Right lobe of liver (tissue), 6 donors: Measurements from ENCODE around the gene HOXA4. TPM values are rescaled to one million over a fixed set of nuclear protein-coding genes. Genes with fewer than 3 reads are reported as not detected.

ENCODE experiments used
- ATAC-seq, 4 donors: fragments of 200-7000 bp; cut with Tn5 transposase; one replicate each; pipeline ENCODE4 v1.9.1; 2020; ENCODE audit warnings: mild to moderate bottlenecking in 4 of 4, moderate library complexity in 4 of 4
- DNase-seq, 3 donors: peaks; one replicate each; pipeline ENCODE4 v3.0.0-alpha.2; 2020
- H3K27ac ChIP-seq, 3 donors: fragments of 200-600 bp; one replicate each; pipeline ENCODE4 v1.8.0; 2022
- H3K27me3 ChIP-seq, 2 donors: fragments of 200-600 bp; one replicate each; pipeline ENCODE4 v1.8.0; 2022
- H3K36me3 ChIP-seq, 4 donors: fragments of 200-600 bp; sonication (generic) in 1 of 4; one replicate each; pipeline versions ENCODE4 v1.5.1 to v1.8.0; 2017 to 2022; ENCODE audit warnings: control low read depth in 1 of 4
- H3K4me1 ChIP-seq, 4 donors: fragments of 200-600 bp; sonication (generic) in 1 of 4; one replicate each; pipeline versions ENCODE4 v1.5.1 to v1.8.0; 2017 to 2022; ENCODE audit warnings: control low read depth in 1 of 4
- H3K4me3 ChIP-seq, 3 donors: fragments of 200-600 bp; one replicate each; pipeline ENCODE4 v1.8.0; 2022
- H3K9me3 ChIP-seq, 4 donors: fragments of 200-600 bp; sonication (generic) in 1 of 4; one replicate each; pipeline versions ENCODE4 v1.5.1 to v1.8.0; 2017 to 2022; ENCODE audit warnings: control low read depth in 1 of 4
- POLR2A ChIP-seq: fragments of 450-650 bp; IDR thresholded peaks from one replicate; pipeline ENCODE4 v1.6.1; 2017; ENCODE audit warnings: antibody characterized with exemption, mild to moderate bottlenecking
- WGBS: methylation state at CpG from one replicate; pipeline ENCODE4 v1.1.6; 2018; ENCODE audit warnings: low coverage, low lambda C conversion rate; ENCODE audit not compliant: insufficient coverage; ENCODE audit errors: missing lambda C conversion rate; 5-methylcytosine and 5-hydroxymethylcytosine counted together
- intact Hi-C, 2 donors: fragments of 100-400 bp; cut with DNase I; formaldehyde crosslinking; loops; one replicate each; pipeline versions ENCODE4 v1.11.2 to v1.14.1; 2022
- total RNA-seq, 6 experiments: library from RNA; depleted of rRNA in 2 of 6; stranded (reverse); fragments of >200 nt in 2 of 6; fragmentation: NEBNext Ultra II Directional in 3 of 6; extraction: Animal tissue kit (Norgen Biotek cat#: 25700) in 3 of 6; gene quantifications; one replicate each; pipeline versions ENCODE4 v1.1.0 to v1.2.4, GENCODE V29; 2016 to 2023
- TF ChIP-seq, protein P1 (sequence below), 4 donors: fragments of 200-600 bp in 3 of 4; fragments of 450-650 bp in 1 of 4; IDR thresholded peaks; one replicate each; pipeline versions ENCODE4 v1.5.1 to v1.8.0; 2016 to 2022; ENCODE audit warnings: antibody characterized with exemption in 4 of 4, mild to moderate bottlenecking in 2 of 4
- donor health status: DM: no; HTN: yes; CAD: no.
- donor health status: DM: no; HTN: no; CAD: no.
- donor health status: DM: no; HTN: no; CAD: no.
- donor health status: DM: no; HTN: yes; CAD: no.
- donor health status: DM: no; HTN: yes; CAD: no.

Gene HOXA4
- total RNA-seq, 6 experiments from 2014 or later: 0.55 to 1.6 (median 0.75) TPM; not detected in 1

DNA sequence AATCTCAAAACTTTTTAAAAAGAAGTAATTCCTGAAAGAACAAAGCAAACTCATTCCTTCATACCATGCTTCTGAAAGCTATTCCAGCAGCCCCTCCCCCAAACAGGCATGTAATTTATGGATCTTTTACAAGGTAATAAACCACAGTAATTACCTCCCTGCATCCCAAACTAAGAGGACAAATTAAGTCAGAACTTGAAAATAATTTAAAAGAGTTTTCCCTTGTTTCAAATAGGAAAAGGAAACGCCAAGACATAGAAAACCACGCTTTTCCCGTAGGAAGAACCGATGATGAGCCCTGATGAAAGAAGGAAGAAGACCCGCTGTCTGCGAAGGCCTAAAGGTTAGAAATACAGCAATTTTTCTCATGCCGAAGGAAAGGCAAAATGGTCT, 8.9 kb downstream of the HOXA4 start:
- intact Hi-C loops: no loop called here
- Histone ChIP-seq H3K9me3 (no peaks in the 10 kb centered on the region), H3K27ac (no peak overlapping the region), H3K27me3 (peaks cover 0 to 17% of the 10 kb centered on the region in 2 donors), H3K4me3 (no peak overlapping the region), H3K4me1 (peaks cover 0 to 18% (median 3%) of the 10 kb centered on the region in 4 donors), H3K36me3 (no peaks in the 10 kb centered on the region)
- TF ChIP-seq, protein P1, sequence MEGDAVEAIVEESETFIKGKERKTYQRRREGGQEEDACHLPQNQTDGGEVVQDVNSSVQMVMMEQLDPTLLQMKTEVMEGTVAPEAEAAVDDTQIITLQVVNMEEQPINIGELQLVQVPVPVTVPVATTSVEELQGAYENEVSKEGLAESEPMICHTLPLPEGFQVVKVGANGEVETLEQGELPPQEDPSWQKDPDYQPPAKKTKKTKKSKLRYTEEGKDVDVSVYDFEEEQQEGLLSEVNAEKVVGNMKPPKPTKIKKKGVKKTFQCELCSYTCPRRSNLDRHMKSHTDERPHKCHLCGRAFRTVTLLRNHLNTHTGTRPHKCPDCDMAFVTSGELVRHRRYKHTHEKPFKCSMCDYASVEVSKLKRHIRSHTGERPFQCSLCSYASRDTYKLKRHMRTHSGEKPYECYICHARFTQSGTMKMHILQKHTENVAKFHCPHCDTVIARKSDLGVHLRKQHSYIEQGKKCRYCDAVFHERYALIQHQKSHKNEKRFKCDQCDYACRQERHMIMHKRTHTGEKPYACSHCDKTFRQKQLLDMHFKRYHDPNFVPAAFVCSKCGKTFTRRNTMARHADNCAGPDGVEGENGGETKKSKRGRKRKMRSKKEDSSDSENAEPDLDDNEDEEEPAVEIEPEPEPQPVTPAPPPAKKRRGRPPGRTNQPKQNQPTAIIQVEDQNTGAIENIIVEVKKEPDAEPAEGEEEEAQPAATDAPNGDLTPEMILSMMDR (IDR thresholded peaks at IDR 0.05): no peak
- TF ChIP-seq POLR2A: no peak
- DNase-seq (no peak), ATAC-seq (no peak)
- WGBS: 42% methylated on average over 6 of the region's 7 CpGs

DNA sequence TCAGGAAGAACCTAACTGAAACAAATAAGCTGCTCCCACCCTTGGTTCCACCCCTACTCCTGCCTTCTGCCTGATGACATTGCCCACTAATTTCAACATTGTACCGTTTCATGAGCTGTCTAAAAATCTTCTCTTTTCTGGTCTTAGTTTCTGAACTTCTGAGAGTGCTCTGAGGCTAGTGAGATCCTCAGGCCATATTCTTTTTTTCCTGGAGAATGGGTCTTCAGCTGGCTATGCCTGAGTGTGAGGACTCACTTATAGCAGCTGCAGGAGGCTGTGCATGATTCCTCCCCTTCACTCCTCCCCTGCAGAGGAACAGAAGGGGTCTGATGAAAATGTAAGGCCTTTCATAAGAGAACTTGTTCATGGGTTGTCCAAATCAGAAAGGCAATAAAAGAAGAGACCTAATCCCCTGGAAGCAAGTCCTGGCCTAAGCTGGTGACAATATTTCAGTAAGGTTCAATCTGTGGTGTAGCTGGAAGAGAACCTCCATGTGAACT, 11.1 kb downstream of the HOXA4 start:
- Histone ChIP-seq H3K9me3 (no peaks in the 10 kb centered on the region), H3K27me3 (peaks cover 0 to 16% of the 10 kb centered on the region in 2 donors), H3K4me3 (no peak overlapping the region), H3K4me1 (peaks cover 0 to 18% (median 3%) of the 10 kb centered on the region in 4 donors), H3K36me3 (no peaks in the 10 kb centered on the region), H3K27ac (no peak overlapping the region)
- intact Hi-C loops: no loop called here
- DNase-seq (no peak), ATAC-seq (no peak)
- WGBS: 58% methylated on average over 1 of the region's 1 CpG
- no peak for TF ChIP-seq POLR2A
- TF ChIP-seq, protein P1 (IDR thresholded peaks at IDR 0.05): no peak

DNA sequence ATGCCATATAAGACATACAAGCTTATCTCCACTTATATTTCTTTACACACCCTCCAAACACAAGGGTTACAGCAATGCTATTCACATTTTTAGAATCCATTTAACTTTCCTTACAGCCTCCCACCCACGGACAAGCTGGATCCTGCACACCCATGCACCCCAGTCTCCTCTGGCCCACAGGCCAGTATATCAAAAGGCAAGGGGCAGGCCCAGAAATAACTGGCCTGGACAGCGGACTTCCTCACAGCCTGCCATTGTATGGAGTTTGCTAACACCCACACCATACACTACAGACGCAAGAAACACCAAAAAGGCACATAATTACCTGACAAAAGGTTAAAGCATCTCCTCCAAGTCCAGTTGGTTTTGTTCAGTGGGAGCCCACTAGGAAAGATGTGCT, 12.0 kb downstream of the HOXA4 start:
- Histone ChIP-seq H3K4me3 (no peak overlapping the region), H3K36me3 (no peaks in the 10 kb centered on the region), H3K4me1 (peaks cover 0 to 18% (median 3%) of the 10 kb centered on the region in 4 donors), H3K9me3 (no peaks in the 10 kb centered on the region), H3K27ac (no peak overlapping the region), H3K27me3 (peaks cover 0 to 7% of the 10 kb centered on the region in 2 donors)
- 51% methylated on average over 3 of the region's 3 CpGs for WGBS
- ATAC-seq: no peak
- intact Hi-C loops: no loop called here
- TF ChIP-seq, protein P1 (IDR thresholded peaks at IDR 0.05): no peak
- TF ChIP-seq POLR2A: no peak
- no peak for DNase-seq

DNA sequence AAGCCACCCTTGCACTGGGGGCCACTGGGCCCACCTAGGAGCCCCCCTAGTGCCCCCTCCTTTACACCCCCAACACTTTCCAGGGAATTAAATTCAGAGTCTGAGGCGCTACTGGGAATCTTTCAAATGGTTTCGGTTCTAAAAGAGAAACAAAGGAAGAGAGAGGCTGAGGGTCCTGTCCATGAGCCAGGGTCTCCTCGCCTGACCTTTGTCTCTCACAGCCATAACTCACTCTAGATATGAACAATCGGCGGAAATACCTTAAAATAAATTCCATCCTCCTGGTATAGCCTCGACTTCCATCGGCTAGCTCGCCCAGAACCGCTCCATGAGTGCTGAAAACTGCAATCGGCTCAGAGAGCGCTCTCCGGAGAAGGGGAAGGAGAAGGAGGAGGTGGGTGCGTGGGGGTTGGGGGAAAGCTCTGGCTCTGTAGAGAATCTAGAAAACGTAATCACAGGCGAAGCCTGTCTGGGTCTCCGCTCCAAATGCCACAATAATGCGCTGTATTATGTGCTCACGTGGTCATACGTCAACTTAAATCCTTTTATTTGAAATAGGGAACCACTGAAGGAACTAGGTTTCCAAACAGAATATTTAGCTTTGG, 12.6 kb downstream of the HOXA4 start:
- DNase-seq: no peak
- Histone ChIP-seq H3K27me3 (peaks cover 0 to 6% of the 10 kb centered on the region in 2 donors), H3K36me3 (no peaks in the 10 kb centered on the region), H3K4me3 (no peak overlapping the region), H3K27ac (no peak overlapping the region), H3K9me3 (no peaks in the 10 kb centered on the region), H3K4me1 (peaks cover 0 to 18% (median 3%) of the 10 kb centered on the region in 4 donors)
- no peak for TF ChIP-seq POLR2A
- TF ChIP-seq, protein P1 (IDR thresholded peaks at IDR 0.05): no peak
- intact Hi-C loops: no loop called here
- WGBS: 48% methylated on average over 18 of the region's 19 CpGs
- ATAC-seq: peak; percentile 6 to 53 (median 26)
